ENCODE results near the gene DOK1.

- TF ChIP-seq POLR2AphosphoS5 (IDR thresholded peaks at IDR 0.05) = no peak
- no peak for TF ChIP-seq CTCF (IDR thresholded peaks at IDR 0.05)
Measured at GRCh38 chr2:74511104-74511989, 43.2 kb upstream of the DOK1 start.
